CD14-positive monocyte (primary cell): ENCODE results near the gene CELSR1. TPM values are rescaled to one million over a fixed set of nuclear protein-coding genes. Genes with fewer than 3 reads are reported as not detected.

Source experiments
- DNase-seq, 3 donors: peaks; one replicate each; pipeline ENCODE4 v3.0.0-alpha.2; 2011 to 2022
- H2AFZ ChIP-seq: 2 replicates; pipeline ENCODE4 v1.6.0; 2012; ENCODE audit warnings: mild to moderate bottlenecking, low read depth, low read length, inconsistent platforms; ENCODE audit not compliant: insufficient read depth, poor library complexity, severe bottlenecking
- H3K27ac ChIP-seq, 2 donors: 1 replicate in 1 of 2; 2 replicates in 1 of 2; pipeline ENCODE4 v1.5.1; 2012 to 2013; ENCODE audit warnings: low read length in 2 of 2, control low read depth in 1 of 2, inconsistent platforms in 1 of 2, low read depth in 1 of 2, mild to moderate bottlenecking in 1 of 2
- H3K27me3 ChIP-seq, 2 donors: one replicate each; pipeline versions ENCODE4 v1.6.0 to v1.6.1; 2011 to 2013; ENCODE audit warnings: low read length in 2 of 2; ENCODE audit not compliant: control insufficient read depth in 2 of 2, insufficient read depth in 2 of 2
- H3K36me3 ChIP-seq, 2 donors: replicated peaks in 1 of 2; 1 replicate in 1 of 2; 2 replicates in 1 of 2; pipeline versions ENCODE4 v1.5.1 to v1.6.1; 2012 to 2013; ENCODE audit warnings: low read length in 2 of 2, control low read depth in 1 of 2, inconsistent platforms in 1 of 2, mild to moderate bottlenecking in 1 of 2; ENCODE audit not compliant: insufficient read depth in 2 of 2, control insufficient read depth in 1 of 2
- H3K4me1 ChIP-seq, 2 donors: 1 replicate in 1 of 2; 2 replicates in 1 of 2; pipeline versions ENCODE4 v1.5.1 to v1.6.1; 2012 to 2013; ENCODE audit warnings: low read length in 2 of 2, control low read depth in 1 of 2, inconsistent platforms in 1 of 2, mild to moderate bottlenecking in 1 of 2, moderate library complexity in 1 of 2; ENCODE audit not compliant: insufficient read depth in 2 of 2, control insufficient read depth in 1 of 2
- H3K4me2 ChIP-seq: replicated peaks from 2 replicates; pipeline ENCODE3; 2012; ENCODE audit warnings: low read length, moderate library complexity, mild to moderate bottlenecking; ENCODE audit not compliant: poor library complexity, severe bottlenecking; ENCODE audit errors: extremely low read depth
- H3K4me3 ChIP-seq, 3 experiments: fragments of 200-600 bp in 1 of 3; sonication (generic) in 1 of 3; replicated peaks in 1 of 3; 1 replicate in 2 of 3; 2 replicates in 1 of 3; pipeline ENCODE4 v1.5.1; 2011 to 2013; ENCODE audit warnings: low read length in 3 of 3, mild to moderate bottlenecking in 3 of 3, control low read depth in 2 of 3, low read depth in 2 of 3, inconsistent platforms in 1 of 3, moderate library complexity in 1 of 3
- H3K79me2 ChIP-seq: 2 replicates; pipeline ENCODE4 v1.6.0; 2012; ENCODE audit warnings: mild to moderate bottlenecking, control low read depth, inconsistent platforms, low read length, moderate library complexity; ENCODE audit not compliant: insufficient read depth
- H3K9ac ChIP-seq: 2 replicates; pipeline ENCODE4 v1.6.0; 2017; ENCODE audit warnings: low read length, mild to moderate bottlenecking; ENCODE audit not compliant: insufficient read depth, poor library complexity, severe bottlenecking
- H3K9me3 ChIP-seq, 2 donors: replicated peaks in 1 of 2; 1 replicate in 1 of 2; 2 replicates in 1 of 2; pipeline versions ENCODE4 v1.5.1 to v1.6.1; 2012 to 2013; ENCODE audit warnings: low read length in 2 of 2, control low read depth in 1 of 2; ENCODE audit not compliant: control insufficient read depth in 1 of 2, insufficient read depth in 1 of 2
- H4K20me1 ChIP-seq: 2 replicates; pipeline ENCODE4 v1.6.0; 2012; ENCODE audit warnings: mild to moderate bottlenecking, low read length, control low read depth, moderate library complexity; ENCODE audit not compliant: insufficient read depth
- H3K27ac Mint-ChIP-seq, 7 donors: one replicate each; pipeline ENCODE4 v1.8.0; 2020; ENCODE audit warnings: mild to moderate bottlenecking in 7 of 7, mixed read lengths in 7 of 7, moderate library complexity in 6 of 7, inconsistent platforms in 2 of 7
- H3K27me3 Mint-ChIP-seq, 3 donors: one replicate each; pipeline ENCODE4 v1.8.0; 2021 to 2022; ENCODE audit warnings: low read depth in 3 of 3, mild to moderate bottlenecking in 3 of 3, mixed read lengths in 3 of 3, moderate library complexity in 3 of 3, inconsistent platforms in 1 of 3
- H3K36me3 Mint-ChIP-seq, 2 donors: one replicate each; pipeline ENCODE4 v1.8.0; 2020; ENCODE audit warnings: mixed read lengths in 2 of 2, inconsistent platforms in 1 of 2, mild to moderate bottlenecking in 1 of 2
- H3K4me1 Mint-ChIP-seq: one replicate; pipeline ENCODE4 v1.8.0; 2020; ENCODE audit warnings: mild to moderate bottlenecking, mixed read lengths
- H3K4me3 Mint-ChIP-seq, 2 donors: one replicate each; pipeline ENCODE4 v1.8.0; 2020; ENCODE audit warnings: mild to moderate bottlenecking in 2 of 2, mixed read lengths in 2 of 2, moderate library complexity in 1 of 2
- H3K9me3 Mint-ChIP-seq, 7 donors: one replicate each; pipeline ENCODE4 v1.8.0; 2020 to 2022; ENCODE audit warnings: mixed read lengths in 7 of 7, mild to moderate bottlenecking in 6 of 7, moderate library complexity in 6 of 7, inconsistent platforms in 2 of 7
- CTCF ChIP-seq: fragments of 200-600 bp; IDR thresholded peaks from one replicate; pipeline ENCODE4 v1.8.0; 2022; ENCODE audit warnings: antibody characterized with exemption, mild to moderate bottlenecking
- WGBS: methylation state at CpG from one replicate; pipeline ENCODE4 v1.1.5; 2013; ENCODE audit warnings: missing lambda C conversion rate; ENCODE audit not compliant: insufficient coverage; 5-methylcytosine and 5-hydroxymethylcytosine counted together
- intact Hi-C, 2 donors: fragments of 100-400 bp; cut with micrococcal nuclease; formaldehyde crosslinking; loops; one replicate each; pipeline versions ENCODE4 v1.15.0 to v1.15.1; 2023
- polyA plus RNA-seq, 3 donors: library from polyadenylated mRNA; depleted of rRNA in 1 of 3; unstranded in 2 of 3; stranded (reverse) in 1 of 3; fragments of 300-500 nt in 2 of 3; fragments of >200 nt in 1 of 3; fragmentation: Illumina TruSeq in 2 of 3; gene quantifications; 1 replicate in 2 of 3; 2 replicates in 1 of 3; pipeline ENCODE4 v1.2.3, GENCODE V29; 2012 to 2021

Gene CELSR1
- polyA plus RNA-seq, 3 donors = 0.16 TPM; not detected in 2

- H3K9ac ChIP-seq = no peak overlapping the region
- H3K79me2 ChIP-seq = no peaks in the 10 kb centered on the region
- H2AFZ ChIP-seq = no peak overlapping the region
- Mint-ChIP-seq H3K36me3 (no peaks in the 10 kb centered on the region), H3K27me3 (peaks cover 0 to 2% (median 0%) of the 10 kb centered on the region in 3 donors), H3K27ac (no peak overlapping the region), H3K9me3 (no peaks in the 10 kb centered on the region), H3K4me1 (no peaks in the 10 kb centered on the region), H3K4me3 (no peak overlapping the region)
- intact Hi-C loops = no loop called here
- H3K27ac ChIP-seq = no peak overlapping the region
- 96% methylated on average over 27 of the region's 27 CpGs for WGBS
- no peak for DNase-seq
- no peaks in the 10 kb centered on the region for H3K36me3 ChIP-seq
- no peak overlapping the region for H3K4me2 ChIP-seq
- no peak for TF ChIP-seq CTCF
- no peaks in the 10 kb centered on the region for H3K27me3 ChIP-seq
- H4K20me1 ChIP-seq = no peaks in the 10 kb centered on the region
- H3K4me3 ChIP-seq = no peak overlapping the region
- H3K9me3 ChIP-seq = no peaks in the 10 kb centered on the region
- H3K4me1 ChIP-seq = no peaks in the 10 kb centered on the region
Observed at GRCh38 chr22:46419754-46420571, 117.5 kb downstream of the CELSR1 start.

DNA sequence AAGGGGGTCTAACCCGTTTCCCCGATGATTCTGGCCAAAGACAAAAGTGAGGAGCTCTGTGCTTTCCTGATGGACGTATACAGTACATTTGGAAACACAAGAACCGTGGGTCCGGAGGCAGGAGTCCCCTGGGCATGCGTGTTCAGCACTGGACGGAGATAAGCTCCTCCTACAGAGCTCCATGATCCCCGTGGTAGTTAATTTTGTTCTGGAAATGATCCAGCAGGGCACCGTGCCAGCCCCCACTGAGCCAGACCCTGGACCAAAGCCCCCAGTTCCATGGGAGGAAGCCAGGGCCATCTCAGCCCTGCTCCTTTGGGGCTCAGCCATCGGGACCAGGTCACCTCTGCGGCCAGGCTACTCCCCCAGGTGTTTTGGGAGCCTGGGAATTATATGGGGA, 118.6 kb downstream of the CELSR1 start:
- no peaks in the 10 kb centered on the region for H3K4me1 ChIP-seq
- no peak overlapping the region for H3K27ac ChIP-seq
- no peak overlapping the region for H3K27ac Mint-ChIP-seq
- H3K27me3 ChIP-seq = no peaks in the 10 kb centered on the region
- H3K9me3 ChIP-seq = no peaks in the 10 kb centered on the region
- WGBS = 86% methylated on average over 8 of the region's 11 CpGs
- DNase-seq = no peak
- H3K9me3 Mint-ChIP-seq = no peaks in the 10 kb centered on the region
- H3K27me3 Mint-ChIP-seq = peaks cover 0 to 3% (median 0%) of the 10 kb centered on the region in 3 donors
- no peak overlapping the region for H3K9ac ChIP-seq
- H3K36me3 Mint-ChIP-seq = no peaks in the 10 kb centered on the region
- H3K79me2 ChIP-seq = no peaks in the 10 kb centered on the region
- no peak for TF ChIP-seq CTCF
- no peaks in the 10 kb centered on the region for H4K20me1 ChIP-seq
- no peaks in the 10 kb centered on the region for H3K36me3 ChIP-seq
- no peak overlapping the region for H3K4me3 ChIP-seq
- no peak overlapping the region for H3K4me2 ChIP-seq
- no peaks in the 10 kb centered on the region for H3K4me1 Mint-ChIP-seq
- no peak overlapping the region for H3K4me3 Mint-ChIP-seq
- intact Hi-C loops = no loop called here
- H2AFZ ChIP-seq = no peak overlapping the region
